A549 (cell line): ENCODE data around the gene IDI1. TPM values are rescaled to one million over a fixed set of nuclear protein-coding genes. Genes with fewer than 3 reads are reported as not detected.

Experiments
- ATAC-seq, 2 experiments: fragments of 200-7000 bp in 1 of 2; fragments of >200 bp in 1 of 2; cut with Nextera tagmentation in 1 of 2; cut with Tn5 transposase in 1 of 2; 3 replicates each; pipeline versions ENCODE4 v1.8.0 to v1.9.1; 2018 to 2020; ENCODE audit warnings: mild to moderate bottlenecking in 1 of 2, moderate library complexity in 1 of 2
- CTCF ChIA-PET: fragments of 300-600 bp; sonication (Branson Sonifier 250); formaldehyde crosslinking; extraction: SDS; loops from one replicate; lab custom pipeline; 2021; ENCODE audit warnings: antibody characterized with exemption, inconsistent platforms; lab: Yijun Ruan, JAX
- POLR2A ChIA-PET: fragments of 350-600 bp; formaldehyde crosslinking; extraction: SDS; loops from one replicate; lab custom pipeline; 2021; ENCODE audit warnings: antibody characterized with exemption, inconsistent platforms; lab: Yijun Ruan, JAX
- DNase-seq, 2 experiments: peaks; one replicate each; pipeline versions ENCODE4 v3.0.0 to v3.0.0-alpha.2; 2011 to 2016; ENCODE audit warnings: low read depth in 1 of 2, low spot score in 1 of 2
- FAIRE-seq: peaks from 2 replicates; lab custom pipeline; 2011; peaks lifted over from hg19 to GRCh38; lab: Jason Lieb, UNC
- H3K27ac ChIP-seq, 2 experiments: fragments of >200 bp; sonication (Bioruptor Twin); formaldehyde crosslinking; 3 replicates each; pipeline ENCODE4 v1.5.1; 2016 to 2017
- H3K4me1 ChIP-seq: fragments of >200 bp; sonication (Bioruptor Twin); formaldehyde crosslinking; 3 replicates; pipeline ENCODE4 v1.6.1; 2016
- H3K4me2 ChIP-seq: fragments of >200 bp; sonication (Bioruptor Twin); formaldehyde crosslinking; 3 replicates; pipeline ENCODE4 v1.6.1; 2016
- H3K4me3 ChIP-seq: fragments of >200 bp; sonication (Bioruptor Twin); formaldehyde crosslinking; 3 replicates; pipeline ENCODE4 v1.5.1; 2016
- H3K9me3 ChIP-seq: fragments of >200 bp; sonication (Bioruptor Twin); formaldehyde crosslinking; 3 replicates; pipeline ENCODE4 v1.6.1; 2016
- ATOH8 ChIP-seq: fragments of 250-450 bp; sonication (Bioruptor Pico); IDR thresholded peaks from 2 replicates; pipeline ENCODE4 v1.5.0; 2020; ENCODE audit warnings: low read depth, mild to moderate bottlenecking, moderate library complexity
- CBX2 ChIP-seq: fragments of 200-600 bp; sonication (generic); IDR thresholded peaks from 2 replicates; pipeline ENCODE4 v1.6.1; 2016; ENCODE audit warnings: low read depth, mild to moderate bottlenecking, borderline replicate concordance
- CBX8 ChIP-seq: fragments of 200-600 bp; sonication (generic); IDR thresholded peaks from 2 replicates; pipeline ENCODE4 v1.6.1; 2016
- EHF ChIP-seq: fragments of 250-450 bp; sonication (Bioruptor Pico); IDR thresholded peaks from 2 replicates; pipeline ENCODE4 v1.5.0; 2020; ENCODE audit warnings: mild to moderate bottlenecking
- FOSB ChIP-seq: fragments of 250-450 bp; sonication (Bioruptor Pico); IDR thresholded peaks from 2 replicates; pipeline ENCODE4 v1.5.0; 2020; ENCODE audit warnings: mild to moderate bottlenecking, moderate library complexity
- FOSL2 ChIP-seq, 2 experiments: fragments of 450-650 bp in 1 of 2; fragments of >200 bp in 1 of 2; sonication (Bioruptor Twin) in 1 of 2; formaldehyde crosslinking; IDR thresholded peaks; 2 replicates each; pipeline versions ENCODE4 v1.5.0 to v1.6.1; 2016 to 2020; ENCODE audit warnings: mild to moderate bottlenecking in 1 of 2, moderate library complexity in 1 of 2
- GATA3 ChIP-seq: IDR thresholded peaks from 2 replicates; pipeline ENCODE4 v1.6.1; 2012; ENCODE audit warnings: borderline replicate concordance
- HDAC2 ChIP-seq: fragments of 200-600 bp; sonication (generic); IDR thresholded peaks from 2 replicates; pipeline ENCODE4 v1.6.1; 2016
- HEYL ChIP-seq: fragments of 250-450 bp; sonication (Bioruptor Pico); IDR thresholded peaks from 2 replicates; pipeline ENCODE4 v1.8.0; 2021; ENCODE audit warnings: mild to moderate bottlenecking, moderate library complexity
- HOXA7 ChIP-seq: fragments of 250-450 bp; sonication (Bioruptor Pico); IDR thresholded peaks from 2 replicates; pipeline ENCODE4 v1.5.0; 2020; ENCODE audit warnings: mild to moderate bottlenecking, moderate library complexity
- JUN ChIP-seq, 2 experiments: fragments of >200 bp; sonication (Bioruptor Twin); formaldehyde crosslinking; IDR thresholded peaks; 2 replicates in 1 of 2; 3 replicates in 1 of 2; pipeline ENCODE4 v1.6.1; 2016 to 2017
- JUNB ChIP-seq: fragments of >200 bp; sonication (Bioruptor Twin); formaldehyde crosslinking; IDR thresholded peaks from 2 replicates; pipeline ENCODE4 v1.6.1; 2016
- KDM1A ChIP-seq: fragments of 200-600 bp; sonication (generic); IDR thresholded peaks from 2 replicates; pipeline ENCODE4 v1.6.1; 2016; ENCODE audit warnings: low read depth, mild to moderate bottlenecking
- KDM5A ChIP-seq: fragments of 200-600 bp; sonication (generic); IDR thresholded peaks from 2 replicates; pipeline ENCODE4 v1.6.1; 2016; ENCODE audit warnings: antibody characterized with exemption, mild to moderate bottlenecking
- MAZ ChIP-seq: fragments of 150-350 bp; IDR thresholded peaks from 2 replicates; pipeline ENCODE4 v1.6.1; 2014; ENCODE audit warnings: antibody characterized with exemption, low read depth, low read length, borderline replicate concordance
- MYC ChIP-seq: IDR thresholded peaks from 2 replicates; pipeline ENCODE4 v1.6.1; 2012; ENCODE audit warnings: mild to moderate bottlenecking, inconsistent platforms, low read length, improper control_type of control experiment, borderline replicate concordance
- NPAS2 ChIP-seq: fragments of 250-450 bp; sonication (Bioruptor Pico); IDR thresholded peaks from 2 replicates; pipeline ENCODE4 v1.8.0; 2022; ENCODE audit warnings: mild to moderate bottlenecking, moderate library complexity, borderline replicate concordance
- POLR2A ChIP-seq: IDR thresholded peaks from 2 replicates; pipeline ENCODE4 v1.6.1; 2012; ENCODE audit warnings: mild to moderate bottlenecking, low read length
- POLR2AphosphoS2 ChIP-seq: conservative IDR thresholded peaks from 2 replicates; pipeline ENCODE4 v1.6.1; 2012; ENCODE audit warnings: low read length, improper control_type of control experiment, inconsistent platforms
- REST ChIP-seq: fragments of 200-600 bp; sonication (generic); IDR thresholded peaks from 2 replicates; pipeline ENCODE4 v1.6.1; 2016; ENCODE audit warnings: antibody characterized with exemption, mild to moderate bottlenecking, moderate library complexity
- SMC3 ChIP-seq: fragments of >200 bp; sonication (Bioruptor Twin); formaldehyde crosslinking; IDR thresholded peaks from 3 replicates; pipeline ENCODE4 v1.6.1; 2018; ENCODE audit warnings: inconsistent platforms
- TP53 ChIP-seq: fragments of 250-450 bp; sonication (Bioruptor Pico); IDR thresholded peaks from 2 replicates; pipeline ENCODE4 v1.5.0; 2021; ENCODE audit warnings: mild to moderate bottlenecking, moderate library complexity
- WGBS: methylation state at CpG from one replicate; pipeline ENCODE4 v1.1.6; 2017; ENCODE audit errors: missing lambda C conversion rate; 5-methylcytosine and 5-hydroxymethylcytosine counted together
- polyA plus RNA-seq, 4 experiments: library from polyadenylated mRNA; depleted of rRNA in 3 of 4; stranded (reverse); fragments of >200 nt; fragmentation: RNase III in 1 of 4; extraction: RNeasy Plus Mini Kit Qiagen cat#74134 plus additional on column Dnase treatment in 1 of 4; gene quantifications; 2 replicates in 3 of 4; 3 replicates in 1 of 4; pipeline ENCODE4 v1.2.3, GENCODE V29; 2011 to 2017
- TF ChIP-seq, protein P1 (sequence below): IDR thresholded peaks from 2 replicates; pipeline ENCODE4 v1.6.1; 2012
- TF ChIP-seq, protein P2 (sequence below): fragments of 450-650 bp; IDR thresholded peaks from 2 replicates; pipeline ENCODE4 v1.6.1; 2014; ENCODE audit warnings: antibody characterized with exemption

The IDI1 gene
- polyA plus RNA-seq, 2 of the 4 experiments (the other 2 are of a cell fraction), result 55.8 to 65.0 TPM

DNA sequence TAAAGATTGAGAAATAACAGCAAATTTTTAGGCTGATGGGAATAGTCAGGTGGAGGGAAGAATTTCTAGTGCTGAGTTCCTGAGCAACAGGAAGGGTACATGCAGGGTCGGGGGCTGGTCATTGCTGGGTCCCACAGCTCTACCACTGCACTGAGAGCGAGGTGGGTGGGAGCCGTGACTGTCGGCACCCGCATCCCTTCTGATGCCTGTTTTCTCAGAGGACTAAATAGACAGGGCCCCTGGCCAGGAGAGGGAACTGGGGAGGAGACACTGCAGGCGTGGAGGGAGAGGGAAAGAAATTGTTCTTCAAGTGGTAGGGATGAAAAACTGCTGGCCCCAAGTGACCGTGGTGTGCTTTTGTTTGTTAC is 53.4 kb downstream of the IDI1 start:
- peaks cover 4% of the 10 kb centered on the region; the same call in 1 of the 3 replicates for H3K4me1 ChIP-seq
- peak; percentile 25 to 43; a peak in 4 of 6 replicates for ATAC-seq
- POLR2A ChIA-PET, result interaction anchor here (1.0 kb wide), 1 partner anchor 9 kb away, joined by 3 read pairs; no protein-coding TSS in a partner anchor
- TF ChIP-seq FOSB (CRISPR knock-in tag) (peak; percentile 39; the same call in 1 of the 2 replicates), POLR2AphosphoS2 (0 out of 2 replicates have a peak, but pooled peaks have one; percentile 49), GATA3 (no peak), EHF (CRISPR knock-in tag) (no peak)
- H3K4me2 ChIP-seq, result no peak overlapping the region
- DNase-seq, result no peak
- CTCF ChIA-PET, result no interaction called here
- no peaks in the 10 kb centered on the region for H3K9me3 ChIP-seq
- no peak overlapping the region for H3K27ac ChIP-seq
- 94% methylated on average over 7 of the region's 7 CpGs for WGBS
- FAIRE-seq, result no peak
- no peak overlapping the region for H3K4me3 ChIP-seq

GRCh38 chr10:994836-995558 is 53.9 kb downstream of the IDI1 start:
- peak in 1 of 2 experiments; percentile 14; a peak in 1 of 6 replicates for ATAC-seq
- H3K27ac ChIP-seq, result no peak overlapping the region
- ChIA-PET POLR2A (interaction anchor here (1.0 kb wide), 1 partner anchor 9 kb away, joined by 3 read pairs; no protein-coding TSS in a partner anchor), CTCF (interaction anchor here (1.0 kb wide), 1 partner anchor 206 kb away, joined by 3 read pairs; no protein-coding TSS in a partner anchor)
- peaks cover 7% of the 10 kb centered on the region; the same call in 2 of the 3 replicates for H3K4me1 ChIP-seq
- WGBS, result 91% methylated on average over 6 of the region's 6 CpGs
- no peaks in the 10 kb centered on the region for H3K9me3 ChIP-seq
- no peak overlapping the region for H3K4me3 ChIP-seq
- no peak for DNase-seq
- TF ChIP-seq SMC3, result no peak
- TF ChIP-seq MYC, result no peak
- TF ChIP-seq JUNB, result no peak
- no peak overlapping the region for H3K4me2 ChIP-seq
- no peak for FAIRE-seq

DNA sequence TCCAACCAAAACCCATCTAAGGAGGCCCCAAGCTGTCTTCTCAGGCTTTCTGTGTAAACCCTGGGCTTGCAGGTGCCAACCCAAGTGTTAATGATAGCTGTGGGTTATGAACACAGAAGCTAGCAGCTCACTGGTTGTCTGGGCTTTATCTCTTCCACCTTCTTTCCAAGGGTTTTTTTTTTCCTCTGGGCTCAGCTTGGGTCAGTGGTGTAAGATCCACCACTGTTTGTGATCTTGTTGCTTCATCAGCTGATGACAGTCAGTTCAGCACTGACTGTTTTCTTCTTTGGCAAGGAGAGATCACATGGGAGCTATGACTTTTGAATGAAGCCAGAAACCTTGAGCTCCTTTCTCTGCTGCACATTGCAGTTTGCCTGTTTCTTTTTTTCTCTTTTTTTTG is 56.0 kb downstream of the IDI1 start:
- DNase-seq (no peak), FAIRE-seq (no peak), ATAC-seq (no peak)
- peaks cover 14% of the 10 kb centered on the region for H3K4me1 ChIP-seq
- ChIA-PET POLR2A (interaction anchor here (1.6 kb wide), 1 partner anchor 10 kb away, joined by 5 read pairs; no protein-coding TSS in a partner anchor), CTCF (no interaction called here)
- no peak overlapping the region for H3K4me2 ChIP-seq
- H3K4me3 ChIP-seq, result no peak overlapping the region
- TF ChIP-seq, protein P1, sequence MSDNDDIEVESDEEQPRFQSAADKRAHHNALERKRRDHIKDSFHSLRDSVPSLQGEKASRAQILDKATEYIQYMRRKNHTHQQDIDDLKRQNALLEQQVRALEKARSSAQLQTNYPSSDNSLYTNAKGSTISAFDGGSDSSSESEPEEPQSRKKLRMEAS, result no peak
- TF ChIP-seq HDAC2 (no peak), REST (no peak), HEYL (no peak), CBX2 (no peak), TP53 (CRISPR knock-in tag) (no peak), CBX8 (no peak), FOSL2 (IDR thresholded peaks at IDR 0.05) (no peak), FOSL2 (CRISPR knock-in tag; IDR thresholded peaks at IDR 0.05) (no peak), MAZ (no peak), FOSB (CRISPR knock-in tag) (no peak), GATA3 (no peak), KDM1A (no peak), HOXA7 (CRISPR knock-in tag) (no peak), JUN (IDR thresholded peaks at IDR 0.05) (no peak), KDM5A (no peak), ATOH8 (no peak), NPAS2 (CRISPR knock-in tag) (no peak), POLR2A (no peak)
- TF ChIP-seq, protein P2, sequence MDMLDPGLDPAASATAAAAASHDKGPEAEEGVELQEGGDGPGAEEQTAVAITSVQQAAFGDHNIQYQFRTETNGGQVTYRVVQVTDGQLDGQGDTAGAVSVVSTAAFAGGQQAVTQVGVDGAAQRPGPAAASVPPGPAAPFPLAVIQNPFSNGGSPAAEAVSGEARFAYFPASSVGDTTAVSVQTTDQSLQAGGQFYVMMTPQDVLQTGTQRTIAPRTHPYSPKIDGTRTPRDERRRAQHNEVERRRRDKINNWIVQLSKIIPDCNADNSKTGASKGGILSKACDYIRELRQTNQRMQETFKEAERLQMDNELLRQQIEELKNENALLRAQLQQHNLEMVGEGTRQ, result no peak
- H3K9me3 ChIP-seq, result no peaks in the 10 kb centered on the region
- H3K27ac ChIP-seq, result no peak overlapping the region
